Breast epithelium (tissue), 3 donors: ENCODE measurements around the gene PADI1.

Source experiments
- CTCF ChIP-seq, 3 donors: fragments of 450-650 bp; IDR thresholded peaks; one replicate each; pipeline ENCODE4 v1.5.1; 2016 to 2017; ENCODE audit warnings: antibody characterized with exemption in 3 of 3, mild to moderate bottlenecking in 3 of 3, moderate library complexity in 3 of 3
- POLR2A ChIP-seq: fragments of 450-650 bp; IDR thresholded peaks from one replicate; pipeline ENCODE4 v1.6.1; 2016; ENCODE audit warnings: antibody characterized with exemption, mild to moderate bottlenecking, moderate library complexity
- POLR2AphosphoS5 ChIP-seq, 3 donors: sonication (generic); formaldehyde crosslinking; IDR thresholded peaks; one replicate each; pipeline ENCODE4 v1.6.1; 2017; ENCODE audit warnings: antibody characterized with exemption in 3 of 3

- no peak for TF ChIP-seq POLR2AphosphoS5 (IDR thresholded peaks at IDR 0.05)
- no peak for TF ChIP-seq CTCF (IDR thresholded peaks at IDR 0.05)
- no peak for TF ChIP-seq POLR2A
Observed at GRCh38 chr1:17265162-17265561, 60.2 kb downstream of the PADI1 start.
